SKM-1 (cell line): ENCODE measurements around the gene UTP20.

Source experiments
- DNase-seq: peaks from one replicate; lab custom pipeline; 2025; ENCODE audit not compliant: unreplicated experiment; lab: John Stamatoyannopoulos, UW

The UTP20 gene

GRCh38 chr12:101280006-101280505, at the start of gene UTP20:
Gene UTP20 (plus strand): TSS chr12:101280105. CDS start chr12:101280283, 178 bp downstream.
- DNase-seq = peak; percentile 53

GRCh38 chr12:101230547-101230946, 49.4 kb upstream of the UTP20 start:
- DNase-seq = no peak

- DNase-seq = no peak
These were observed 48.3 kb upstream of the UTP20 start for GRCh38 chr12:101231636-101232035.

GRCh38 chr12:101235686-101236085, 44.2 kb upstream of the UTP20 start:
- DNase-seq = no peak

- no peak for DNase-seq
These were observed 41.6 kb upstream of the UTP20 start for GRCh38 chr12:101238306-101238705.

- no peak for DNase-seq
These were observed 41.0 kb upstream of the UTP20 start for GRCh38 chr12:101238800-101239329.

- no peak for DNase-seq
These were observed 36.8 kb upstream of the UTP20 start for GRCh38 chr12:101243074-101243473.

- DNase-seq = no peak
These were observed 36.3 kb upstream of the UTP20 start for GRCh38 chr12:101243616-101244015.

- no peak for DNase-seq
These were observed 23.6 kb upstream of the UTP20 start for GRCh38 chr12:101256266-101256665.

- DNase-seq = no peak
These were observed 22.5 kb upstream of the UTP20 start for GRCh38 chr12:101257357-101257756.

- no peak for DNase-seq
These were observed 12.8 kb upstream of the UTP20 start for GRCh38 chr12:101267111-101267510.

- DNase-seq = no peak
These were observed 3.5 kb upstream of the UTP20 start for GRCh38 chr12:101276433-101276832.

GRCh38 chr12:101277443-101277842, 2.5 kb upstream of the UTP20 start:
- no peak for DNase-seq

- DNase-seq = no peak
These were observed 7.5 kb downstream of the UTP20 start for GRCh38 chr12:101287357-101287756.

- no peak for DNase-seq
These were observed 17.8 kb downstream of the UTP20 start for GRCh38 chr12:101297661-101298060.

GRCh38 chr12:101298426-101298825, 18.5 kb downstream of the UTP20 start:
- no peak for DNase-seq

GRCh38 chr12:101299346-101299745, 19.4 kb downstream of the UTP20 start:
- no peak for DNase-seq

- no peak for DNase-seq
These were observed 20.0 kb downstream of the UTP20 start for GRCh38 chr12:101299931-101300330.

- no peak for DNase-seq
These were observed 22.8 kb downstream of the UTP20 start for GRCh38 chr12:101302741-101303140.

GRCh38 chr12:101305226-101305779, 25.4 kb downstream of the UTP20 start:
- DNase-seq = no peak

- DNase-seq = no peak
These were observed 25.9 kb downstream of the UTP20 start for GRCh38 chr12:101305794-101306193.

GRCh38 chr12:101322480-101322879, 42.6 kb downstream of the UTP20 start:
- DNase-seq = no peak

GRCh38 chr12:101323255-101323654, 43.4 kb downstream of the UTP20 start:
- DNase-seq = no peak
